GM18517 (cell line): Measurements from ENCODE around the gene KCNN4.
"Not testable (repeated sequence)": the region's sequence is repeated elsewhere in the genome, so short reads cannot be mapped to it uniquely, and the experiment has no call there.

Experiments used
- ATAC-seq: cut with Tn5 transposase; IDR thresholded peaks from one replicate; pipeline ENCODE4 v1.9.1; 2021; ENCODE audit warnings: mild to moderate bottlenecking, moderate library complexity; ENCODE audit not compliant: unreplicated experiment

The KCNN4 gene

GRCh38 chr19:43775299-43775890 is 5.4 kb downstream of the KCNN4 start:
- no peak for ATAC-seq

GRCh38 chr19:43774940-43775258 is 5.9 kb downstream of the KCNN4 start:
- not testable (repeated sequence) for ATAC-seq

DNA sequence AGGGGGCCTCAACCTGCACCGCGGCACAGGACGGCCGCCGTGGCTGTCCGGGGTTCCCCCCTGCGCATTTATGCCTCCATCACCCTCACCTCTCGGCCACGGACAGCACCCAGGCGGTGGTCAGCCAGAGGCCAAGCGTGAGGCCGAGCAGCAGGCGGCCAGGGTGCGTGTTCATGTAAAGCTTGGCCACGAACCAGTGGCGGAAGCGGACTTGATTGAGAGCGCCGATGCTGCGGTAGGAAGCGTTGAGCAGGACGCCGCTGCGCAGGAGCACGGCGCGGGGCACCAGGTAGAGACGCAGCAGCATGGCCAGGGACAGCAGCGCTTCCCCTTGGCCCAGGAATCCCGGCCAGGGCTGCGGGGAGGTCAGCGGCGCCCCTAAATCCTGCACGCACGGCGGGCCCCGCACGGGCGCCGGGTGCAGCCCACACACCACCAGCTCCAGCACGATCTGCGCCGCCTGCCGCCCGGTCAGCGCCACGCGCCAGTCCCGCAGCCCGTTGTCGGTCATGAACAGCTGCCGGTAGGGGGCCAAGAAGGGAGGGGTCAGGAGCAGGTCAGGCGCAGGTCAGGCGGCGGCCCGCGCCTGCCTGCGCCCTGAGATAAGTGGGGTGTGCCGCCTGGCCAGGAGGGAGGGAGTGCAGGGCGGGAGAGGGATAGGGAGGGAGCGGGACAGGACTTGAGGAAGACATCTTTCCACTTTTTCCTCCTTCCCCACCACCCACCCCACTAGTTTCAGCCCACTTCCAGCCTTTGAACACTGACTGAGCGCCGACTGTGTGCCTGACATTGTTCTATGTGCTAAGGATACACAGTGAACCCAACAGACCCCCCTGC is 6.5 kb downstream of the KCNN4 start:
- no peak for ATAC-seq

- no peak for ATAC-seq
Measured at GRCh38 chr19:43773725-43774102, 7.1 kb downstream of the KCNN4 start.

- no peak for ATAC-seq
Measured at GRCh38 chr19:43769256-43769655, 11.5 kb downstream of the KCNN4 start.

DNA sequence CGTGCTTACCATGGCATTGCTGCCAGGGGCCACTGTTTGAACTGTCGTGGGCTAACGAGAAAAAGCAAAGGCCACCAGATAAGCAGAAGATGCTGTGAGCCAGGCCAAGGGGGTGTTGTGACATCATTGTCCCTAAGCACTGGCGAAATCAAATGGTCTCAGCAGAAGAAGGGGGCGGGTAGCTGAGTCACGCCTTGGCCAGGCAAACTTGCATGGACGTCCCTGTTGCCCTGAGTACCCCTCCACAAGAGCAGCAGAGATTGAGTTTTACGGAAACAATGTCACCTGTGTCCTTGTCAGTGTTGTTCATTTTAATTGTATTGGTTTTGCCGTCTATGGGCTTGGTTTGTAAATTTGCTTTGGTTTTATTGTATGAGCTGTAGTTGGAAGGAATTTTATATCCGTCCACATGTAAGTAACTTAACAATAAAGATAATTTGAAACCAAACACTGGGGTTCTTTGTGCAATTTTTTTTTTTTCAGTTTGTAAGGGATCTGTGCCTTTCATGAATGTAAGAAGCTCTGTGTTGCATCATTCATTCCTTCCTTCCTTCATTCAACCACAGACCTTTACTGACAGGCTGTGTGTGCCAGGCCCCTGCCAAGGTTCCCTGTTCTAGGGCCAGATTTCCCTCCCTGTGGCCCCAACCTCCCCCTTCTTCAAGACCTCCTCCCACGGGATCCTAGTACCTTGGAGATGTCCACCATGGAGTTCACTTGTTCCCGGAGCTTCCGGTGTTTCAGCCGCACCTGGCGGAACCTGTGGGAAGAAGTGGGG is 12.3 kb downstream of the KCNN4 start:
- ATAC-seq: no peak

GRCh38 chr19:43767818-43768217 is 13.0 kb downstream of the KCNN4 start:
- no peak for ATAC-seq

DNA sequence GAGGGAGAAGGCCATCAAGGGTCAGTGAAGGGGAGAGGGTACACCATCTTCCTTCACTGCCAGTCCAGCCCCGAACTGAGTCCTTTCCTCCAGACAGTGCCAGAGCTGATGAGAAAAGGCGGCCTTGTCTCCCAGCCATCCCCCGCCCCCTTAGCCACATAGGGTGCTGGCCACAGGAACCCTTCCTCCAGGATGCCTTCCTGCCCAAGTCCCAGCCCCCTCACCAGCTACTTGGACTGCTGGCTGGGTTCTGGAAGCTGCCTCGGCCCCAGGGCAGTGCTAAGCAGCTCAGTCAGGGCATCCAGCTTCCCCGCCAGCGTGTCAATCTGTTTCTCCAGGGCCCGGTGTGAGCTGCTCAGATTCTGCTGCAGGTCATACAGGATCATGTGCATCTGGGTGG is 13.5 kb downstream of the KCNN4 start:
- no peak for ATAC-seq

DNA sequence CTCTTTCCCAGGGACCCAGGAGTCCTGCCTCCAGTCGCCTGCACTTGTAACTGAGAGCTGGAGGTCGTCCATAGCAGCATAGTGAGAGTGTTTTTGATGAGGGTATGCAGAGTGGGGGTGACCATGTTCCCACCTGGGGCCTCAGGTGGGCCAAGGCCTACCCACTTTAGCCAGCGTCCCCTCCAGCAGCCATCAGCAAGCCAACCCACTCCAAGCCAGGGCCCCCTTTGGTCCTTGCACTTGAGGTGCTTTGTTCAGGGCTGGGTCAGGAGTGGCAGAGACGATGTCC is 14.1 kb downstream of the KCNN4 start:
- no peak for ATAC-seq

DNA sequence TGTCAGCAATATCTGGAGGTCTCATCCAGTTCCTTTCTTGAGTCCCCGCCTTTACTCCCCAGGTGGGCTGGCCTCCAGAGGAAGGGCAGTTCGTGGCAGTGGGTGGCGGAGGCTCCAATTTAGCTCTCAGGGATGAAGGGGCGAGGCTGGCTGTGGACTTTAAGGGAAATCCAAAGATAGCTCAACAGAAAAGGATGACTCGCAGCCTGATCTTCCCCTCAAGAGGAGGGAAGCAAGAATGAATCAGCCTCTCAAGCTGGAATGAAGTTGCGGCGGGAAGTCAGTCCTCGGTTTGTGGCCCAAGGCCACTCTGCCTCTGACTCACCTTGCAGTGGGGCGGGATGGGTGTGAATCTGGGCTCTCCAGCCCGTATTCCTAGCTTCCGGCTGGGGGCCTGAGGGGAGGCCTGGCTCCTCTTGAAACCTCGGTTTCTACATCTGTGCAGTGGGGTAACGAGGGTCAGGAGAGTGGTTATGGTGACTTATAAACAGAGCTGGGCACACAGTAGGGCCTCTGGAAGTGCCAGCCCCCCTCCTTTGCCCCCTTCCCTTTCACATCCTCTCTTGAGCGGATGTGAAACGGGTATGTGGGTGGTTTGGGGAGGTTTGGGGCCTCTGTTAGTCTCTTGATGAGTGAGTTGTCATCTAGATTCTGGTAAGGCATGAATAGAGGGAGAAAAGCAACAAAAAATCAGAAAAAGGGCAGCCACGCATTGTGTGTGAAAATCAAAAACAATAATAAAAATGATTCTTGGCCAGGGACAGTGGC is 15.5 kb downstream of the KCNN4 start:
- peak; percentile 67 for ATAC-seq

GRCh38 chr19:43764684-43765083 is 16.1 kb downstream of the KCNN4 start:
- ATAC-seq: not testable (repeated sequence)

- no peak for ATAC-seq
Measured at GRCh38 chr19:43763473-43763939, 17.3 kb downstream of the KCNN4 start.

DNA sequence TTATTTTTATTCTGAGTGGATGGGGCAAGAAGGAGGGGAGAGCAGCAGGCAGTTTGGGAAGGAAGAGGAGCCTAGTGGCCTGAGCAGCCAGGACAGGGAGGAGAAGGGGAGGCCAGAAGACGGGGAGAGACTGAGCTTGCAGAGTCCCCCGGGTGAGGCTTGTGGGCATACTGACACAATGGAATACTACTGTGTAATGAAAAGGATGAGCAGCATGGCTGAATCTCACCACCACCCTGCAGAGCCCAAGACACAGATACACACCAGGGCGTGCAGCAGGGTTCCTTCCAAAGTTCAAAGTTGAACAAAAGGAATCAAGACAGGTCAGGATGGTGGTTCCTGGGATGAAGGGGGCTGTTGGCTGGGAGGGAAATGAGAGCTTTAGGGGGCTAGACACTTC is 18.0 kb downstream of the KCNN4 start:
- no peak for ATAC-seq

DNA sequence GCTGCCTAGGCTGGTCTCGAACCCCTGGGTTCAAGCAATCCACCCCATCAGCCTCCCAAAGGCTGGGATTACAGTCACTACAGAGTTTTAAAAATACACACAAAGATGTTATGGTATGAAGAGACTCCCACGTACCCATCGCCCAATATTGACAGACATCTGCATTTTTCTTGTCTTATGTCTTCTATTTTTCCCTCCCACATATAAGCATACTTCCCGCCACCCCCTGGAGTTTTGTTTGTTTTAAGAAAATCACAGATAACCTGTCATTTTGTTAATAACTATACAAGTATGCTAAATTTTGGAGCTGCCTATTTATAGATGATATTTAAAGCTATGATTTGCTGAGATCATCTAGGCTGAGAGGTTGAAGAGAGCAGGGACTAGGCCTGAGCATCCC is 19.8 kb downstream of the KCNN4 start:
- no peak for ATAC-seq

DNA sequence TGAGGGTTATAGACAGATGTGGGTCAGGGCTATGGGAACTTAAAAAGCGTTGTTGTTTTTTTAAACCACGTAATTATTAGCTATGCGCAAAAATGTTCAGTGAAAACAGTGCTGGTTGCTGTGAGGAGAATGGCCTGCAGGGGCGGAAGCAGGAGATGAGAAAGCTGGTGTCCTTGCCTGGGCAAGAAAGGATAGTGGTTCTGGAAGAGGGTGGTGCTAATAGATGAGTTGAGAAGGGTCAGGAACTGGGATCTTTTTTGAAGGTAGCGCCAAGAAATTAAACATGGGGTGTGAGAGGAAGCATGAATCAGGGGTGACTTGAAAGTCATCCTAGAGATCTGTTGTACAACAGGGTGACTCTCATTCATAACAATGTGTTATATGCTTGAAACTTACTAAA is 21.3 kb downstream of the KCNN4 start:
- no peak for ATAC-seq

- no peak for ATAC-seq
Measured at GRCh38 chr19:43755256-43755801, 25.4 kb downstream of the KCNN4 start.

DNA sequence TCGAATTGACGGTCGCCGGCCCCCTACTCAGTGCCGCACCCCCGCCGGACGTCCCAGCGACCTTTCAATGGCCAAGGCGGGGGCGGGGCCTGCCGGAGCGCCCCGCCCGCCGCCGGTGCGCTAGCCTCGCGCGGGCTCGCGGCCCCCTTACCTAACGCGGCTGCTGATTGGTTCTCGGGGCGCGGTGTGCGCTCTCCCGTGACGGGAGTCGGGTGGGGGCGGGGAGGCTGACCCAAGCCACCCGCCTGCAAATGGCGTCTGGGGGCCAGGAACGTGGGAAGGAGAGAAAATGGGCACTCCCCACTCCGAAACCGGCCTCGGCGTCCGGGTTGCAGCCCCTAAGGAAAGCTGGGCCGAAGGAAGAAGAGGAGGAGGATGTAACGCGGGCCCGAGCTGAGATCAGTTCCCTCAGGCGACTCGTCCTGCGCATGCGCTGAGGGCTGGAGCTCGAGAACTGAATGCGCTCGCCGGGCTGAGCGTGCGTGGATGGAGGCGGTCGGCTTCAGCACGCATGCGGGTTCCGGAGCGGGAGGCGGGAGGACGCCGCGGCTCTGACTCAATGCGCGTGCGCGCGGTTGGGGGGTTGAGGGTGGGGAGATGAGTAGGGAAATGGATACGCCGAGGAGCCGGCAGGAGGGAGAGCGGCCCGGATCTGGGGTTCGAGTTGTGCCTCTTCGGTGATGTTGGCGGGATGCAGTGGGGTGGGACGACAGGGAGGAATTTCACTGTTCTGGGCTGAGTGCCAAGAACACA is 26.1 kb downstream of the KCNN4 start, which contains the start of gene SMG9:
Gene SMG9 (minus strand): TSS at position 460 of the 753 bp plus-strand sequence. CDS start 4,221 bp downstream, outside the sequence.
- ATAC-seq: peak; percentile 45

DNA sequence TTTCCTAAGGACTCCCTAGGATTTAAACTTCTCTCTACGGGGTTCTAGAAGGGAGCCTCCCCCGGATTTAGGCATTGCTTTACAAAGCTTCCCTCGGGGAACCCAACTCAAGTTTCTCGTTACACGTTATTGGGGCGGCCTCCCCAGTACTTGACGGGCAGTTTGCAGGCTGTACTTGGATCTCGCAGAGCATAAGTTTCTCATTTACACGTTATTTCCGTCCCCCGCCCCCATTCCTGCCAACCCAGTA is 26.6 kb downstream of the KCNN4 start:
- no peak for ATAC-seq

DNA sequence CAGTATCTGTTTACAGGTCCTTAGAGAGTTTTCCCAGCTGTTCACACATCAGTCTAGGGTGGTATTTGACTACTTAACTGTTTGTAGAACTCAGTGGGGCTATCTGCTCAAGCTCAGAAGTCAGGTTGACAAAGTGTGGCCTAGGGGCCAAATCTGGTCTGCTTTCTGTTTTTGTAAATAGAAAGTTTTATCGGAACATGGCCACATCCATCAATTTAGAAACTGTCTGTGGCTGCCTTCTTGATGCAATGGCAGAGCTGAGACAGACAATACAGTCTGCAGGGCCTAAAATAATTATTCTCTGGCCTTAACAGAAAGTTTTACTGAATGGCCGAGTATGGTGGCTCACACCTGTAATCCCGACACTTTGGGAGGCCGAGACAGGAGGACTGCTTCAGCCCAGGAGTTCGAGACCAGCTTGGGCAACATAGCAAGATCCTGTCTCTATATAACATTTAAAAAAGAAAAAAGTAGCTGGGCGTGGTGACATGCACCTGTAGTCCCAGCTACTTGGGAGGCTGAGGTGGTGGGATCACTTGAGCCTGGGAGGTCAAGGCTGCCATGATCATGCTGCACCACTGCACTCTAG is 28.4 kb downstream of the KCNN4 start:
- no peak for ATAC-seq
